Measurements from ENCODE around the gene IGFBPL1. TPM values are rescaled to one million over a fixed set of nuclear protein-coding genes. Genes with fewer than 3 reads are reported as not detected.

IGFBPL1 gene
- total and polyA plus RNA-seq, 2 of the 13 experiments (the other 11 are each of a cell fraction or from before 2014, with no cell fraction given) = 0.24 TPM; not detected in 1

- Histone ChIP-seq H3K27me3 (ENCODE audit: control insufficient read depth in 1 of 2, insufficient read depth in 2 of 2, low read length in 2 of 2) (no peaks in the 10 kb centered on the region), H3K27ac (ENCODE audit: extremely low read length, insufficient read depth, low read length) (no peak overlapping the region), H3K4me3 (replicated peaks in 1 of 3; ENCODE audit: insufficient read depth in 1 of 3, low read depth in 2 of 3, low read length in 3 of 3) (no peak overlapping the region), H3K79me2 (ENCODE audit: insufficient read depth, low read length) (no peaks in the 10 kb centered on the region), H2AFZ (ENCODE audit: low read length) (no peak overlapping the region), H3K9me3 (ENCODE audit: low read length) (peaks cover 12% of the 10 kb centered on the region), H3K36me3 (replicated peaks in 1 of 2; ENCODE audit: control insufficient read depth in 1 of 2, insufficient read depth in 2 of 2, low read length in 2 of 2) (0 out of 5 replicates have a peak, but pooled peaks cover 0 to 2% of the 10 kb centered on the region in 2 experiments), H3K4me1 (ENCODE audit: insufficient read depth, low read length) (peaks cover 12% of the 10 kb centered on the region), H4K20me1 (ENCODE audit: insufficient read depth, low read length) (no peaks in the 10 kb centered on the region), H3K9ac (ENCODE audit: insufficient read depth, low read depth, low read length) (no peak overlapping the region), H3K4me2 (ENCODE audit: low read depth, low read length) (no peak overlapping the region)
- TF ChIP-seq HNRNPK (IDR thresholded peaks at IDR 0.05; ENCODE audit: low read depth, low read length, poor library complexity, severe bottlenecking) (peak; percentile 92), ZSCAN30 (CRISPR knock-in tag; IDR thresholded peaks at IDR 0.05) (no peak)
- ChIA-PET POLR2A (no interaction called here), CTCF (ENCODE audit: low intra/inter-chr PET ratio, low total read pairs) (no interaction called here)
- DNase-seq (ENCODE audit: low spot score) = no peak
- no peak for ATAC-seq
- in situ Hi-C loops (cut with HindIII; ENCODE audit: extremely low pct_ligation_motif_present, low pct_unique_long_range_greater_than_20kb) (no loop called here), intact Hi-C loops (cut with micrococcal nuclease; ENCODE audit: unreplicated experiment) (loop anchor here (10.0 kb wide), 1 partner anchor 57 kb away; no protein-coding TSS in a partner anchor)
- 91% methylated on average over 1 of the region's 1 CpG for WGBS (ENCODE audit: low lambda C conversion rate)
- no peak for FAIRE-seq
- no TSS peak for BruUV-seq (replicated peaks)
Measured at GRCh38 chr9:38447703-38448102, 23.4 kb upstream of the IGFBPL1 start.

GRCh38 chr9:38445154-38446043, 21.1 kb upstream of the IGFBPL1 start:
- ChIA-PET CTCF (ENCODE audit: low intra/inter-chr PET ratio, low total read pairs) (no interaction called here), POLR2A (no interaction called here)
- no TSS peak for BruUV-seq (replicated peaks)
- no peak overlapping the region for H3K27ac ChIP-seq (ENCODE audit: extremely low read length, insufficient read depth, low read length)
- no peak overlapping the region for H3K4me3 ChIP-seq (replicated peaks in 1 of 3; ENCODE audit: insufficient read depth in 1 of 3, low read depth in 2 of 3, low read length in 3 of 3)
- no peak overlapping the region for H2AFZ ChIP-seq (ENCODE audit: low read length)
- no peaks in the 10 kb centered on the region for H3K9me3 ChIP-seq (ENCODE audit: low read length)
- no peak for ATAC-seq
- FAIRE-seq = no peak
- no peaks in the 10 kb centered on the region for H4K20me1 ChIP-seq (ENCODE audit: insufficient read depth, low read length)
- intact Hi-C loops (cut with micrococcal nuclease; ENCODE audit: unreplicated experiment) = loop anchor here (10.0 kb wide), 1 partner anchor 59 kb away; no protein-coding TSS in a partner anchor
- no peaks in the 10 kb centered on the region for H3K79me2 ChIP-seq (ENCODE audit: insufficient read depth, low read length)
- peaks cover 35% of the 10 kb centered on the region for H3K4me1 ChIP-seq (ENCODE audit: insufficient read depth, low read length)
- in situ Hi-C loops (cut with HindIII; ENCODE audit: extremely low pct_ligation_motif_present, low pct_unique_long_range_greater_than_20kb) = no loop called here
- DNase-seq (ENCODE audit: low spot score) = no peak
- H3K27me3 ChIP-seq (ENCODE audit: control insufficient read depth in 1 of 2, insufficient read depth in 2 of 2, low read length in 2 of 2) = no peaks in the 10 kb centered on the region
- TF ChIP-seq ZNF274 (CRISPR knock-in tag; IDR thresholded peaks at IDR 0.05) (no peak), ZBED4 (CRISPR knock-in tag; IDR thresholded peaks at IDR 0.05; ENCODE audit: borderline replicate concordance) (no peak), ATRX (CRISPR knock-in tag; IDR thresholded peaks at IDR 0.05; ENCODE audit: borderline replicate concordance) (no peak), ZNF746 (CRISPR knock-in tag; IDR thresholded peaks at IDR 0.05) (no peak), ZNF800 (CRISPR knock-in tag; IDR thresholded peaks at IDR 0.05) (no peak)
- WGBS (ENCODE audit: low lambda C conversion rate) = 92% methylated on average over 10 of the region's 11 CpGs
- no peak overlapping the region for H3K4me2 ChIP-seq (ENCODE audit: low read depth, low read length)
- H3K9ac ChIP-seq (ENCODE audit: insufficient read depth, low read depth, low read length) = no peak overlapping the region
- 0 out of 5 replicates have a peak, but pooled peaks cover 0 to 2% of the 10 kb centered on the region in 2 experiments for H3K36me3 ChIP-seq (replicated peaks in 1 of 2; ENCODE audit: control insufficient read depth in 1 of 2, insufficient read depth in 2 of 2, low read length in 2 of 2)

All from HepG2 (cell line).